DND-41 (cell line): ENCODE results near the gene PYGM.

Experiments used
- CTCF ChIP-seq: IDR thresholded peaks from 2 replicates; pipeline ENCODE4 v1.5.1; 2012; ENCODE audit warnings: borderline replicate concordance, low read length, moderate library complexity, mild to moderate bottlenecking; ENCODE audit not compliant: poor library complexity, severe bottlenecking; ENCODE audit errors: extremely low read depth
- EZH2 ChIP-seq: IDR thresholded peaks from 3 replicates; pipeline ENCODE4 v1.6.1; 2012; ENCODE audit warnings: borderline replicate concordance, low read depth, mild to moderate bottlenecking, moderate library complexity, low read length, inconsistent platforms; ENCODE audit not compliant: severe bottlenecking

GRCh38 chr11:64768300-64768694 is 8.5 kb upstream of the PYGM start:
- TF ChIP-seq CTCF (no peak), EZH2 (no peak)
